ENCODE data around the gene MTHFD2L. TPM values are rescaled to one million over a fixed set of nuclear protein-coding genes. Genes with fewer than 3 reads are reported as not detected.
A peak's percentile ranks its signal among the peaks of the same experiment; 100 is the strongest.

Gene MTHFD2L
- total and polyA plus RNA-seq, 2 of the 8 experiments (the other 6 are each of a cell fraction or from before 2014, with no cell fraction given), result 5.4 to 15.0 TPM

DNA sequence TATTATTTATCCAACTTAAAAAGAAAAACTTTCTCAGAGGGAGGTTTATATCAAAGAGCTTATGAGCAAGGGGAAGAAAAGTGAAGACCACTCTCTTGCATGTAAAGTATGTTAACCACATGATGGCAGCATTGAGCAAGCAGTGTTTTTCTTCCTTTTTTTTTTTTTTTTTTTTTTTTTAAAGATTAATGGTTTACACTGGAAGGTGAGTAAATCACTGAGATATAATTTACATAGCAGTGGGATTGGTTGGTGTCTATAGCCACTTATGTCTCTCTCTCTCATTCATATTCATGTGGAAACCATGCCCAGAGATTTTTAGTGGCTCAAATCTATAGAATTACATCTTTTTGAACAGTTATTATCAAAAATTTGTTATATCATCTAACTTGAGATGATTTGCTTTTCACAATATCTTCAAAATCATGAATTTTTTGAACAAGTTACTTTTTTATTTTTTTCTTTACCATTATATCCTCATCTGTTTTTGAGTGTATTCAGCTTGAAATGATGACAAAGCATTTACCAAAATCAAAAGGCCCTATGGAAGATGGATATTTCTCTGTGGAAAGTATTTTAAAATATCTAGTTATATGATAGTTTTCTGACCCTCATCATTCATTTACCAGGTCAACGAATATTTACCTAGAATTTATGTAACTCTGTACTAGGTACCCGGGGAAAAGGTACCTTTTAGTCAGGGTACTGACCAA is 31.6 kb downstream of the MTHFD2L start:
- peak; percentile 13 for FAIRE-seq
- Histone ChIP-seq H3K79me1 (ENCODE audit: low read depth, low read length) (no peaks in the 10 kb centered on the region), H2AK5ac (ENCODE audit: low read depth, low read length) (no peak overlapping the region), H3K9ac (replicated peaks in 1 of 4; ENCODE audit: extremely low read depth in 1 of 4, low read depth in 3 of 4, low read length in 3 of 4) (no peak overlapping the region), H2BK12ac (ENCODE audit: low read depth, low read length) (no peak overlapping the region), H3K23ac (ENCODE audit: insufficient read length) (no peak overlapping the region), H3K27ac (ENCODE audit: low read depth, low read length) (no peak overlapping the region), H3K4me3 (ENCODE audit: extremely low read depth in 1 of 4, insufficient read depth in 2 of 4, low read depth in 3 of 4, low read length in 4 of 4) (no peak overlapping the region), H3K18ac (ENCODE audit: extremely low read depth, low read length) (no peak overlapping the region), H3K36me3 (ENCODE audit: control insufficient read depth in 2 of 4, insufficient read depth in 4 of 4, low read length in 3 of 4) (no peaks in the 10 kb centered on the region), H3K4me1 (replicated peaks in 1 of 4; ENCODE audit: control insufficient read depth in 3 of 4, insufficient read depth in 4 of 4, low read length in 3 of 4) (no peaks in the 10 kb centered on the region), H2BK20ac (ENCODE audit: low read length) (no peak overlapping the region), H2BK5ac (ENCODE audit: low read depth, low read length) (no peak overlapping the region), H3K14ac (ENCODE audit: insufficient read length) (no peak overlapping the region), H2BK15ac (ENCODE audit: low read length) (no peak overlapping the region), H2AFZ (ENCODE audit: low read length) (no peak overlapping the region), H4K5ac (ENCODE audit: insufficient read length, low read depth, low read length) (no peak overlapping the region), H4K8ac (ENCODE audit: extremely low read depth, insufficient read depth, low read length) (no peak overlapping the region), H2BK120ac (replicated peaks; ENCODE audit: low read depth, low read length) (no peak overlapping the region), H3K9me3 (ENCODE audit: insufficient read depth in 2 of 2, low read depth in 1 of 2, low read length in 1 of 2) (no peaks in the 10 kb centered on the region), H3K56ac (replicated peaks; ENCODE audit: insufficient read length, low read depth, low read length) (no peak overlapping the region), H4K20me1 (replicated peaks in 1 of 2; ENCODE audit: control insufficient read depth in 1 of 2, insufficient read depth in 2 of 2, low read length in 2 of 2) (no peaks in the 10 kb centered on the region), H3K79me2 (ENCODE audit: control insufficient read depth in 1 of 2, insufficient read depth in 2 of 2, low read length in 2 of 2) (no peaks in the 10 kb centered on the region), H3K27me3 (replicated peaks in 1 of 4; ENCODE audit: control insufficient read depth in 3 of 4, extremely low read depth in 1 of 4, insufficient read depth in 3 of 4, low read length in 3 of 4) (no peaks in the 10 kb centered on the region), H3K23me2 (ENCODE audit: low read depth, low read length) (no peaks in the 10 kb centered on the region), H3K4me2 (ENCODE audit: insufficient read depth in 1 of 2, low read depth in 2 of 2, low read length in 2 of 2) (no peak overlapping the region), H4K91ac (replicated peaks; ENCODE audit: insufficient read length, low read length) (no peak overlapping the region), H3K4ac (replicated peaks; ENCODE audit: insufficient read length, low read depth, low read length) (no peak overlapping the region)
- 72% methylated on average over 2 of the region's 2 CpGs; no CpG with 5 or more reads in 1 of the 2 experiments for WGBS, 2 experiments (ENCODE audit: extremely low coverage in 1 of 2, insufficient coverage in 1 of 2, insufficient read length in 1 of 2, insufficient replicate concordance in 2 of 2, low coverage in 1 of 2, low lambda C conversion rate in 2 of 2, missing lambda C conversion rate in 1 of 2)
- ChIA-PET CTCF (ENCODE audit: partially characterized antibody) (interaction anchor here (0.6 to 3.7 kb wide), 33 partner anchors 9 to 840 kb away, joined by 3 to 21 read pairs (median 4); no protein-coding TSS in a partner anchor), POLR2A (ENCODE audit: partially characterized antibody) (interaction anchor here (1.2 kb wide), 1 partner anchor 16 kb away, joined by 3 read pairs; no protein-coding TSS in a partner anchor)
- no peak for DNase-seq (ENCODE audit: low read depth in 1 of 2, low spot score in 2 of 2)
- TF ChIP-seq CTCF (IDR thresholded peaks at IDR 0.05; ENCODE audit: control extremely low read depth in 1 of 3, insufficient read depth in 1 of 3, low read depth in 1 of 3, low read length in 3 of 3) (peak in 2 of 3 experiments; percentile 38 to 49; a peak in 2 of 4 replicates), RAD21 (IDR thresholded peaks at IDR 0.05 in 1 of 2, conservative IDR thresholded peaks at IDR 0.05 in 1 of 2; ENCODE audit: low read depth in 2 of 2, low read length in 2 of 2) (peak; percentile 69 to 75), TAF7 (optimal IDR thresholded peaks at IDR 0.05; ENCODE audit: borderline replicate concordance, low read depth, low read length) (no peak)

Measured in H1 (cell line).